CD4-positive, alpha-beta T cell (primary cell): ENCODE measurements around the gene ZC3HAV1L. TPM values are rescaled to one million over a fixed set of nuclear protein-coding genes. Genes with fewer than 3 reads are reported as not detected.

Experiments
- ATAC-seq: fragments of 200-7000 bp; cut with Tn5 transposase; one replicate; pipeline ENCODE4 v1.10.0; 2022; ENCODE audit warnings: mild to moderate bottlenecking; ENCODE audit not compliant: poor library complexity
- CTCF ChIA-PET: fragments of 350-600 bp; sonication (Branson Sonifier 250); formaldehyde crosslinking; loops from one replicate; lab custom pipeline; 2021; ENCODE audit warnings: antibody characterized with exemption, inconsistent platforms; lab: Charles Lee
- POLR2A ChIA-PET: fragments of 350-600 bp; sonication (Branson Sonifier 250); formaldehyde crosslinking; loops from one replicate; lab custom pipeline; 2021; ENCODE audit warnings: antibody characterized with exemption, inconsistent platforms; lab: Charles Lee
- DNase-seq, 14 experiments: peaks; one replicate each; pipeline ENCODE4 v3.0.0-alpha.2; 2013 to 2020; ENCODE audit warnings: mixed read lengths in 2 of 14
- H3K27ac ChIP-seq, 2 donors: one replicate each; pipeline versions ENCODE4 v1.5.1 to v1.7.0; 2013; ENCODE audit warnings: low read length in 2 of 2, low read depth in 1 of 2, mild to moderate bottlenecking in 1 of 2
- H3K27me3 ChIP-seq, 2 experiments: 1 replicate in 1 of 2; 2 replicates in 1 of 2; pipeline versions ENCODE4 v1.6.1 to v1.7.0; 2013; ENCODE audit warnings: low read length in 2 of 2, control low read depth in 1 of 2, mild to moderate bottlenecking in 1 of 2, moderate library complexity in 1 of 2; ENCODE audit not compliant: insufficient read depth in 2 of 2, control insufficient read depth in 1 of 2
- H3K36me3 ChIP-seq: one replicate; pipeline ENCODE4 v1.6.1; 2013; ENCODE audit warnings: low read length, control low read depth; ENCODE audit not compliant: insufficient read depth
- H3K4me1 ChIP-seq: one replicate; pipeline ENCODE4 v1.6.1; 2013; ENCODE audit warnings: low read length, control low read depth; ENCODE audit not compliant: insufficient read depth
- H3K4me3 ChIP-seq: one replicate; pipeline ENCODE4 v1.5.1; 2013; ENCODE audit warnings: mild to moderate bottlenecking, low read length, moderate library complexity
- H3K9me3 ChIP-seq, 2 experiments: 1 replicate in 1 of 2; 2 replicates in 1 of 2; pipeline versions ENCODE4 v1.6.1 to v1.7.0; 2013; ENCODE audit warnings: low read length in 2 of 2, mild to moderate bottlenecking in 2 of 2, control low read depth in 1 of 2, moderate library complexity in 1 of 2; ENCODE audit not compliant: control insufficient read depth in 1 of 2, insufficient read depth in 1 of 2
- H3K27ac Mint-ChIP-seq: one replicate; pipeline ENCODE4 v1.8.0; 2020; ENCODE audit warnings: mixed read lengths
- H3K27me3 Mint-ChIP-seq: one replicate; pipeline ENCODE4 v1.8.0; 2021; ENCODE audit warnings: mixed read lengths
- H3K36me3 Mint-ChIP-seq: one replicate; pipeline ENCODE4 v1.8.0; 2021; ENCODE audit warnings: low read depth, mixed read lengths
- H3K4me1 Mint-ChIP-seq: one replicate; pipeline ENCODE4 v1.8.0; 2021; ENCODE audit warnings: low read depth, mixed read lengths
- H3K4me3 Mint-ChIP-seq: one replicate; pipeline ENCODE4 v1.8.0; 2020; ENCODE audit warnings: mild to moderate bottlenecking, mixed read lengths
- H3K9me3 Mint-ChIP-seq: one replicate; pipeline ENCODE4 v1.8.0; 2020; ENCODE audit warnings: mixed read lengths
- intact Hi-C, 2 experiments: fragments of 100-400 bp; cut with DNase I in 1 of 2; cut with micrococcal nuclease in 1 of 2; formaldehyde crosslinking; loops; one replicate each; pipeline versions ENCODE4 v1.15.1 to v1.9.0; 2023 to 2025; cut with DNase I, micrococcal nuclease
- total RNA-seq, 174 experiments: library from RNA in 2 of 174; stranded (reverse) in 2 of 174; gene quantifications; one replicate each; pipeline ENCODE4 v1.2.3 and lab custom pipeline; 2021 to 2026
- TF ChIP-seq, protein P1 (sequence below): fragments of 200-600 bp; IDR thresholded peaks from one replicate; pipeline ENCODE4 v1.8.0; 2022; ENCODE audit warnings: antibody characterized with exemption, mild to moderate bottlenecking

The ZC3HAV1L gene
- total RNA-seq, 2 experiments from 2014 or later = 0.44 to 0.50 TPM

DNA sequence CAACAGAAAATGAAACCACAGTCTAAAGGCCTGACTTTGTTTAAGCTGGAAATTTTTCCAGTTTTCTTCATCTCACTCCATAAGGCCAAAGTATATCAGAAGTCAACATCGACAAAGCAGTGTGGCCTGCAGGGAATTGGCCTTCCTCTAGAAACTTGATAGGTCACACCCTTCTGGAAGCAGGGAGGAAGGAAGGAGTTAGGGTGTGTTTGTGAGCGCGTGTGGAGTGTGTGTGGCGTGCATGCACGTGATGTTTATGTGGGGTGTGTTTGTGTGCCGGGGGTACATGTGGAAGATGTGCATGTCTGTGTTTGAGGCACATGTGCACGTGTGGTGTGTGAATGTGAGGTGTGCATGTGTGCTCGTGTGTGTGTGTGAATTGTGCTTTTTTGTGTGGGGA, 45.1 kb upstream of the ZC3HAV1L start:
- Mint-ChIP-seq H3K36me3 (peaks cover 100% of the 10 kb centered on the region), H3K4me3 (peak overlapping the region; percentile 21), H3K27me3 (no peaks in the 10 kb centered on the region), H3K9me3 (no peaks in the 10 kb centered on the region), H3K27ac (peak overlapping the region; percentile 76), H3K4me1 (peaks cover 84% of the 10 kb centered on the region)
- ChIA-PET CTCF (interaction anchor here (0.6 to 2.3 kb wide), 4 partner anchors 14 to 46 kb away, joined by 3 to 8 read pairs (median 3); no protein-coding TSS in a partner anchor), POLR2A (interaction anchor here (0.9 to 6.2 kb wide), 4 partner anchors 11 to 23 kb away, joined by 4 to 60 read pairs (median 18); no protein-coding TSS in a partner anchor)
- Histone ChIP-seq H3K4me1 (peaks cover 77% of the 10 kb centered on the region), H3K36me3 (peaks cover 99% of the 10 kb centered on the region), H3K27ac (peak overlapping the region; percentile 38 to 55), H3K9me3 (no peaks in the 10 kb centered on the region), H3K4me3 (no peak overlapping the region), H3K27me3 (no peaks in the 10 kb centered on the region)
- TF ChIP-seq, protein P1, sequence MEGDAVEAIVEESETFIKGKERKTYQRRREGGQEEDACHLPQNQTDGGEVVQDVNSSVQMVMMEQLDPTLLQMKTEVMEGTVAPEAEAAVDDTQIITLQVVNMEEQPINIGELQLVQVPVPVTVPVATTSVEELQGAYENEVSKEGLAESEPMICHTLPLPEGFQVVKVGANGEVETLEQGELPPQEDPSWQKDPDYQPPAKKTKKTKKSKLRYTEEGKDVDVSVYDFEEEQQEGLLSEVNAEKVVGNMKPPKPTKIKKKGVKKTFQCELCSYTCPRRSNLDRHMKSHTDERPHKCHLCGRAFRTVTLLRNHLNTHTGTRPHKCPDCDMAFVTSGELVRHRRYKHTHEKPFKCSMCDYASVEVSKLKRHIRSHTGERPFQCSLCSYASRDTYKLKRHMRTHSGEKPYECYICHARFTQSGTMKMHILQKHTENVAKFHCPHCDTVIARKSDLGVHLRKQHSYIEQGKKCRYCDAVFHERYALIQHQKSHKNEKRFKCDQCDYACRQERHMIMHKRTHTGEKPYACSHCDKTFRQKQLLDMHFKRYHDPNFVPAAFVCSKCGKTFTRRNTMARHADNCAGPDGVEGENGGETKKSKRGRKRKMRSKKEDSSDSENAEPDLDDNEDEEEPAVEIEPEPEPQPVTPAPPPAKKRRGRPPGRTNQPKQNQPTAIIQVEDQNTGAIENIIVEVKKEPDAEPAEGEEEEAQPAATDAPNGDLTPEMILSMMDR = no peak
- intact Hi-C loops = no loop called here
- ATAC-seq = peak; percentile 28
- no peak for DNase-seq

DNA sequence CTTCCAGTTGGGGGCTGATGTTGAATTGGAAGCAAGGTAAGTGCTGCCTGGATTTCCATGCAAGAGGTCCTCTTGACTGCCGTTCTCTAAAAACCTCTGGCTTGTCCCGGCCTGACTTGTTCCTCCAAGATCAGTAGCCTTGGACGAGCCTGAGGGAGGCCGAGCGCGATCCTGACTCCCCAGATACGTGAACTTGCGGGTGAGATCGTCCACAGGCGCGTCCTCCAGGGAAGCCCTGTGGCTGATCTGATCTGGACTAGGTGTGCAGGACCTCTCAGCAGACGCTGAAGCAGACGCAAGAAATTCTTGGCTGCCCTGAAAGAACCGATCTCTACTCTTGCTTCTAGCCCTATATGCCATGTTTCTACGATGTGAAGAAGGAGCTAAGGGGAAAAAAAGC, 44.0 kb upstream of the ZC3HAV1L start:
- peak overlapping the region; percentile 21 for H3K4me3 Mint-ChIP-seq
- no peaks in the 10 kb centered on the region for H3K27me3 Mint-ChIP-seq
- CTCF ChIA-PET = interaction anchor here (0.6 to 2.3 kb wide), 3 partner anchors 13 to 17 kb away, joined by 3 to 8 read pairs (median 6); no protein-coding TSS in a partner anchor
- no peaks in the 10 kb centered on the region for H3K9me3 Mint-ChIP-seq
- Histone ChIP-seq H3K4me3 (no peak overlapping the region), H3K27ac (no peak overlapping the region), H3K36me3 (peaks cover 99% of the 10 kb centered on the region), H3K27me3 (no peaks in the 10 kb centered on the region), H3K9me3 (no peaks in the 10 kb centered on the region), H3K4me1 (peaks cover 74% of the 10 kb centered on the region)
- POLR2A ChIA-PET = interaction anchor here (0.9 to 6.2 kb wide), 4 partner anchors 10 to 24 kb away, joined by 4 to 60 read pairs (median 18); no protein-coding TSS in a partner anchor
- ATAC-seq = no peak
- intact Hi-C loops = loop anchor here in 1 of 2 experiments (5.0 kb wide), 2 partner anchors 32 to 193 kb away; no protein-coding TSS in a partner anchor
- DNase-seq = no peak
- H3K27ac Mint-ChIP-seq = peak overlapping the region; percentile 76
- TF ChIP-seq, protein P1 = no peak
- H3K4me1 Mint-ChIP-seq = peaks cover 80% of the 10 kb centered on the region
- H3K36me3 Mint-ChIP-seq = peaks cover 100% of the 10 kb centered on the region

DNA sequence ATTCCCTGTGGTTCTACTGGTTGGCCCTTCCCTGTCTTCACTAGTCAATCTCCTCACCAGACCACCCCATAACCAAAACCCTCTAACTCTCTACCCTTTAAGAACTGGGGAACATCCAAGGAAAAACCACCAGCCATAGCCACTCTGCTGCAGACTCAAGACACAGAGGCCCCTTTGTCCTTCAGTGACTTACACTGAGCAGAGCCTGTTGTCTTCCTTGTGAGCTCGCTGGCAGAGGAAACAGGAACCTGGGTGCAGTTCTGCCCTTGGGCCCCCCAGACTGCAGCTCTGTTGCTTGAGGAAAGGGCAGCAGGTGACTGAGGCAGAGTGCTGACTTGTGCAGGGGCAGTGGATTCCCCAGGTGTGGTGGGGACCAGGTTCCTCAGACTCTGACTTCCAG, 43.1 kb upstream of the ZC3HAV1L start:
- no peaks in the 10 kb centered on the region for H3K27me3 Mint-ChIP-seq
- H3K4me1 Mint-ChIP-seq = peaks cover 75% of the 10 kb centered on the region
- Histone ChIP-seq H3K27me3 (no peaks in the 10 kb centered on the region), H3K4me3 (no peak overlapping the region), H3K27ac (peak overlapping the region; percentile 40), H3K9me3 (no peaks in the 10 kb centered on the region), H3K4me1 (peaks cover 66% of the 10 kb centered on the region), H3K36me3 (peaks cover 99% of the 10 kb centered on the region)
- no peak for DNase-seq
- TF ChIP-seq, protein P1 = no peak
- no peak for ATAC-seq
- peak overlapping the region; percentile 48 for H3K4me3 Mint-ChIP-seq
- intact Hi-C loops = loop anchor here in 1 of 2 experiments (5.0 kb wide), 2 partner anchors 33 to 192 kb away; no protein-coding TSS in a partner anchor
- H3K36me3 Mint-ChIP-seq = peaks cover 98% of the 10 kb centered on the region
- ChIA-PET CTCF (interaction anchor here (1.3 kb wide), 1 partner anchor 16 kb away, joined by 4 read pairs; no protein-coding TSS in a partner anchor), POLR2A (interaction anchor here (1.2 to 6.2 kb wide), 3 partner anchors 16 to 25 kb away, joined by 3 to 60 read pairs (median 26); no protein-coding TSS in a partner anchor)
- peak overlapping the region; percentile 76 for H3K27ac Mint-ChIP-seq
- H3K9me3 Mint-ChIP-seq = no peaks in the 10 kb centered on the region
